HUES6 (cell line): Measurements from ENCODE around the gene ASCC3.

Experiments
- H3K27ac ChIP-seq: 2 replicates; pipeline ENCODE4 v1.7.0; 2013; ENCODE audit warnings: low read depth, mild to moderate bottlenecking, low read length, inconsistent platforms
- H3K27me3 ChIP-seq: 2 replicates; pipeline ENCODE4 v1.6.1; 2013; ENCODE audit warnings: low read length; ENCODE audit not compliant: control insufficient read depth, insufficient read depth
- H3K36me3 ChIP-seq: 2 replicates; pipeline ENCODE4 v1.6.1; 2013; ENCODE audit warnings: low read length; ENCODE audit not compliant: control insufficient read depth, insufficient read depth
- H3K4me1 ChIP-seq: 2 replicates; pipeline ENCODE4 v1.6.1; 2013; ENCODE audit warnings: low read length; ENCODE audit not compliant: control insufficient read depth, insufficient read depth
- H3K4me3 ChIP-seq: 2 replicates; pipeline ENCODE4 v1.5.1; 2013; ENCODE audit warnings: low read depth, low read length
- H3K9ac ChIP-seq: one replicate; pipeline ENCODE4 v1.6.1; 2013; ENCODE audit warnings: mild to moderate bottlenecking, low read length
- H3K9me3 ChIP-seq: 2 replicates; pipeline ENCODE4 v1.6.1; 2013; ENCODE audit warnings: low read depth, low read length; ENCODE audit not compliant: control insufficient read depth, insufficient read depth

Gene ASCC3

DNA sequence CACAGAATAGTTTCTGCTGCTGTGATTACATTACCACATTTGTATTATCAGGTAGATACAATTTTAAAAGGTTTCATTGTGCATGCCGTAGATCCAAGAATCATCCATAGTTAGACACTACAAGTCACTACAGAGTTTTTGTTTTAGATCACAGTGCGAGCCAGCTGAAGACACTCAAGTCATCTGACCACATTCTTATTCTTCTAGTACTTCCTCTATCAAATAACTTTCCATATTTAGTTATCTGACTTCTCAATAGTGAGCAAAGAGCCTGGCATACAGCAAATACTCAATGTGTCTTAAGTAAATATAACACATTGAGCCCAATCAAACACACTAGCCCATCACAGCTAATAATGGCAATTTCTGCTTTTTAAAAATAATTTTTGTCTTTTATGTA is 195.4 kb downstream of the ASCC3 start:
- no peaks in the 10 kb centered on the region for H3K36me3 ChIP-seq
- no peaks in the 10 kb centered on the region for H3K27me3 ChIP-seq
- H3K4me3 ChIP-seq = no peak overlapping the region
- H3K4me1 ChIP-seq = no peaks in the 10 kb centered on the region
- H3K27ac ChIP-seq = no peak overlapping the region
- no peak overlapping the region for H3K9ac ChIP-seq
- H3K9me3 ChIP-seq = no peaks in the 10 kb centered on the region

DNA sequence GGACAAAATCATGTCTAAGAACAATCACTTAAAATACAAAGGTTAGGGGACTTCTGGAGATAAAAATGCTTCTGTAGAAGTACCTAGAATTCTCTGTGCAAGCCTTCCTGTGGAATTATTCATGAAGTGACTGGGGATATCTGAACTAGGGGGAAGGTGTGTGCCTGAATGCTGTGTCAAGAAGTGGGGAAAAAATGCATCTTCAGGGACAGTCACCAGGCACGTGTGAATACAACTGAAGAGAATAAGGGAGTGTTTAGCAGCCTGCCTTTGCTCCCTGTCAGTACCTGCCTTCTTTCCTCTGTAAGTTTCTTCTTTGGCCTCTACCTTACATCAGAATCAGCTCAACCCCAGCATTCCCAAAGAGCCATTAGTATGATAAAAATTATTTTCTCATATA is 201.0 kb downstream of the ASCC3 start:
- Histone ChIP-seq H3K9ac (no peak overlapping the region), H3K9me3 (no peaks in the 10 kb centered on the region), H3K36me3 (no peaks in the 10 kb centered on the region), H3K4me3 (no peak overlapping the region), H3K27me3 (no peaks in the 10 kb centered on the region), H3K4me1 (no peaks in the 10 kb centered on the region), H3K27ac (no peak overlapping the region)

DNA sequence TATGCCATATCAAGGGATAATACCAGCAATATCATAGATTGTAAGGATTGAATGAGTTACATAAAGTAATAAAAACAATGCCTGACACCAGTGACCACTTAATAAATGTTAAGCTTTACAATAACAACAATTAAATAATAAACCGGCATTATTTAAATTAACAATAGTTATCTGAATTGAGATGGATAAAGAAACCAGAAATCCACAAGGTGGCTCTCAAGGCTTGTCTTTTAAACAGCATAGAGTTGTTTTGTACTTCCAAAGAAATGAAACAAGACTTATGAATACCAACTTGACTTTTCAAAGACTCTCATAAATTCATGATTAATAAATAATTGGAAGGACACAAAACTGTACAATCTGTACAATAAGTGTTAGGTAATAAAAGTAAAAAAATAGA is 203.1 kb downstream of the ASCC3 start:
- H3K27ac ChIP-seq = no peak overlapping the region
- H3K36me3 ChIP-seq = no peaks in the 10 kb centered on the region
- no peak overlapping the region for H3K4me3 ChIP-seq
- no peaks in the 10 kb centered on the region for H3K27me3 ChIP-seq
- H3K4me1 ChIP-seq = peaks cover 5% of the 10 kb centered on the region
- H3K9ac ChIP-seq = no peak overlapping the region
- no peaks in the 10 kb centered on the region for H3K9me3 ChIP-seq

DNA sequence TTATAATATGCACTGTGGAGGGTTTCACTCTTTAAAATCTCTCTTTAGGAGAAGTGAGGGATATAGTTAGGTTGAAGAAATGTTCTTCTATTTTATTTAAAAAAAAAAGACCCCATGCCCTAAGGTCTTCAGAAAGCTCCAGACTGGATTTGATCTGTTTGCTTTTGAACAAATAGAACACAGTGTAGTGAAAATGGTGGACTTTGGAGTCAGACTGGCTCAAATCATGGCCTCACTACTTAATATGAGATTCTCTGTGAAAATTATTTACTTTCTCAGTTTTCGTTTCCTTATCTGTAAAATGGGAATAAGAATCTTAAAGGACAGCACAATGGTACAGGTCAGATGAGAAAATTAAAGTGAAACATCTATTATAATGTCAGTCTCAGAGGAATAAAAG is 203.9 kb downstream of the ASCC3 start:
- H3K27ac ChIP-seq = no peak overlapping the region
- H3K4me1 ChIP-seq = peaks cover 5% of the 10 kb centered on the region
- H3K9ac ChIP-seq = no peak overlapping the region
- H3K36me3 ChIP-seq = no peaks in the 10 kb centered on the region
- no peaks in the 10 kb centered on the region for H3K27me3 ChIP-seq
- no peaks in the 10 kb centered on the region for H3K9me3 ChIP-seq
- H3K4me3 ChIP-seq = no peak overlapping the region

DNA sequence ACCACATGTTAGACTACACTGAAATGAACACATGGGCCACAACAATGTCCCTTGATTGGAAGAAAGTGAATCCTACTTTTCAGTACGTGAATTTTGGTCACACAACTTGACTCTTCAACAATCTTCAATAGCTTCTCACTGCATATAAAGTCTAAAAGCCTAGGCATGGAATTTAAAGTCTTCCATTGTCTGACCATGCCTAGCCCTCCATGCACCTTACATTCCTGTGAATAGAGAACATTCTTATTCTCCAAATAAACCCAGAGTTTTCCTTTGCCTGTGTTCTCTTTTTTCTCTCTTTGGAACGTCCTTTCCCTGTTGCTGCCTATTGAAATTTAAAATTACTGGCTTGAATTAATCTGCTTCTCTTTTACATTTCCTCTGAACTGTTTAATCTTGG is 207.5 kb downstream of the ASCC3 start:
- H3K4me1 ChIP-seq = peaks cover 5% of the 10 kb centered on the region

DNA sequence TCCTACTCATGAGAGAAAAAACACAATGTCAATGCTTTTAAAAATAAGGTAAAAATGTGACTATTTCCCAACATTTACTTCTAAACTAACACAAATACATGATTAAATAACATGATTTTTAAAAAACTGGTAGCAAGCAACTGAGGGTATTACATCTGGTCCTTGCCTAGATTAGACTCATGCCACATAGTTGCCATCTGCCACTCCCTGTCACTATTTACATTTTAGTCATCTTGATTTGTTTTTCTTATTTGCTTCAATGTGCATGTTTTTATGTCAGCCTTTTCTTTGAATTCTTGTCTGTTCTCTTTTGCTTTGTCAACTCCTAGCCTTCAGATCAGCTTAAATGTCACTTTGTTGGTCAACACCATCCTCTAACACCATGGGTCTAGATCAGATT is 209.4 kb downstream of the ASCC3 start:
- peaks cover 6% of the 10 kb centered on the region for H3K36me3 ChIP-seq

More for the DNA sequence above, 207.5 kb downstream of the ASCC3 start:
- H3K36me3 ChIP-seq = peaks cover 6% of the 10 kb centered on the region
- H3K27me3 ChIP-seq = no peaks in the 10 kb centered on the region
- H3K9ac ChIP-seq = no peak overlapping the region
- no peaks in the 10 kb centered on the region for H3K9me3 ChIP-seq
- no peak overlapping the region for H3K4me3 ChIP-seq
- peak overlapping the region; percentile 57; the same call in 1 of the 2 replicates for H3K27ac ChIP-seq

DNA sequence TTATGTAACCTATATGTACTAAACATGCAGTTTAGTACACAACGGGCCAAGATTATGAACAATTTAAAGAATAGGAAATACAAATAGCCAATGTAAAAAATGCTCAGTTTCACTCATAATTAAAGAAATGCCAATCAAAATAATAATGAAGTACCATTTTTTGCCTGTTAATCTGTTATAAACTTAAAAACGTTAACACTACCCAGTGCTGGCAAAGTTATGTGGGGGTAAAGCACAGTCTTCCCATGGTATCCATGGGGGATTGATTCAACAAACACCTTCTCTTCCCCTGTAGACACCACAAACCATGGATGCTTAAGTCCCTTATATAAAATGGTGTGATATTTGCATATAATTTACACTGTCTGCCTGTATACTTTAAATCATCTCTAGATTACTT is 211.1 kb downstream of the ASCC3 start:
- H3K36me3 ChIP-seq = peaks cover 6% of the 10 kb centered on the region
- no peaks in the 10 kb centered on the region for H3K27me3 ChIP-seq
- H3K9me3 ChIP-seq = no peaks in the 10 kb centered on the region

More for the DNA sequence above, 209.4 kb downstream of the ASCC3 start:
- no peaks in the 10 kb centered on the region for H3K27me3 ChIP-seq
- no peaks in the 10 kb centered on the region for H3K9me3 ChIP-seq
- H3K27ac ChIP-seq = no peak overlapping the region
- peaks cover 5% of the 10 kb centered on the region for H3K4me1 ChIP-seq
- H3K9ac ChIP-seq = no peak overlapping the region
- H3K4me3 ChIP-seq = no peak overlapping the region

DNA sequence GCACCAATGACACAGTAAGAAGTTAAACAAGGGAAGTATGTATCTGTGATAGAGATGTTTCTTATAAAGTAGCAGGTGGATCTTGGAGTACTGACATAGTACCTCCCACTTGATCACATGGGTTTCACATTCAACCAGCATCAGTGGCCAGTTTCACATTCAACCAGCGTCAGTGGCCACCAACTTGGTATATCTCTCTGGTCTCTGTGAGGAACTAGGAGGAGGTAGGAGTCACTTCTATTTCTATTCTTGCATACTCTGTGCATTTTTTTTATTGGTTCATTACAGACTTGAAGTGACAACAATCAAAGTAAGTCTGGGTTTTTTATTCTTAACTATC is 216.1 kb downstream of the ASCC3 start:
- H3K4me1 ChIP-seq = peaks cover 16% of the 10 kb centered on the region
- peaks cover 4% of the 10 kb centered on the region; the same call in 1 of the 2 replicates for H3K36me3 ChIP-seq
- H3K27me3 ChIP-seq = no peaks in the 10 kb centered on the region
- no peak overlapping the region for H3K27ac ChIP-seq
- no peak overlapping the region for H3K4me3 ChIP-seq
- H3K9me3 ChIP-seq = no peaks in the 10 kb centered on the region
- no peak overlapping the region for H3K9ac ChIP-seq

More for the DNA sequence above, 211.1 kb downstream of the ASCC3 start:
- Histone ChIP-seq H3K27ac (no peak overlapping the region), H3K9ac (no peak overlapping the region), H3K4me1 (peaks cover 5% of the 10 kb centered on the region), H3K4me3 (no peak overlapping the region)

DNA sequence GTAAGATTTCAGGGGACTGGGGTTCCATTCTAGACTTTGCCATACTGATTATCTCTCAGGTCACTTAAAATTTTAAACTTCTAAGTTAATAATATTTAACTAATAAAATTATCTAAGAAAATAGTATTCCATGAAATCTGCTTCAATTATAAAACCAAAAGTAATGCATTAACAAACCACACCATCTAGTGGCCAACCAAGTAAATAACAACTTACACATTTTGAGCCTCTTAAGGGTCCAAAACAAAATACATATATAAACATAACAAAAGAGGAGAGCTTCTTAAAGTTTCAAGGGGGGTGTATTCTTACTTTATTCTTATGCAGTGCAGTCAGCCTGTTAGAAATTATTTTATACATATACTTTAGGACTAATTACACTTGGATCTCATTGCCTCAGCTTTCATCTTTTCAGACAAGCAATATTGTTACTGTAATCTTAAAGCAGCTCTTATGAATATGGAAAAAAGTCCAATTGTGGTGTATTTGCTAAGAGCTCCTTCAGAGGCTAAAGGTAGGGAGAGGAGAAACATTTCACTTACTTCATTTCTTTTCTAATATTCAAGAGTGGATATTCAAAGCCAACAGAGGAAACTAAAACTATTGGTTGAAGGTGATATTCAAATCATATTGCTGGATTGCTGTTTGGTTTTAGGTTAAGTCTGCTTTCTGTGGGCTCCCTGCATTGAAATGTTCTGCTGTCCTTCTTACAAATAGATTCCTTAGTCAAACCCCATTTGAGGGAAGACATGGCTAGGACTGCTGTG is 216.7 kb downstream of the ASCC3 start:
- H3K27me3 ChIP-seq = no peaks in the 10 kb centered on the region
- no peak overlapping the region for H3K9ac ChIP-seq
- no peak overlapping the region for H3K4me3 ChIP-seq
- H3K9me3 ChIP-seq = no peaks in the 10 kb centered on the region
- H3K27ac ChIP-seq = no peak overlapping the region
- H3K4me1 ChIP-seq = peaks cover 16% of the 10 kb centered on the region
- peaks cover 4% of the 10 kb centered on the region; the same call in 1 of the 2 replicates for H3K36me3 ChIP-seq

DNA sequence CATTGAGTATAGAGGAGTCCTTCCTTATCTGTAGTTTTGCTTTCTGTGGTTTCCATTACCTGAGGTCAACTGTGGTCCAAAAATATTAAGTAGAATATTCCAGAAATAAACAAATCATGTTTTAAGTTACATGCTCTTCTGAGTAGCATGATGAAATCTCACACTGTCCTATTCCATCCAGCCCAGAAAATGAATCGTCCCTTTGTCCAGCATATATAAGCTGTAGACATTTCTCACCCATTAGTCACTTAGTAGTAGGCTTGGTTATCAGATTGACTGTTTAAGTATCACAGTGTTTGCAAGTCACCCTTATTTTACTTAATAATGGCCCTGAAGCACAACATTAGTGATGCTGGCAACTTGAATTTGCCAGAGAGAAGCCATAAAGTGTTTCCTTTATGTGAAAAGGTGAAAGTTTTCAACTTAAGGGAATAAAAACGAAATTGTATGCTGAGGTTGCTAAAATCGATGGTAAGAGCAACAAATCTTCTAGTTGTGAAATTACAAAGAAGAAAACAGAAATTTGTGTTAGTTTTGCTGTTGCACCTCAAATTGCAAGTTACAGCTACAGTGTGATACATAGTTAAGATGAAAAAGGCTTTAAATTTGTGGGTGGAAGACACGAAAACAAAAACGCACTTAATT is 217.8 kb downstream of the ASCC3 start:
- Histone ChIP-seq H3K27ac (peak overlapping the region; percentile 55; the same call in 1 of the 2 replicates), H3K27me3 (no peaks in the 10 kb centered on the region), H3K9ac (no peak overlapping the region)

DNA sequence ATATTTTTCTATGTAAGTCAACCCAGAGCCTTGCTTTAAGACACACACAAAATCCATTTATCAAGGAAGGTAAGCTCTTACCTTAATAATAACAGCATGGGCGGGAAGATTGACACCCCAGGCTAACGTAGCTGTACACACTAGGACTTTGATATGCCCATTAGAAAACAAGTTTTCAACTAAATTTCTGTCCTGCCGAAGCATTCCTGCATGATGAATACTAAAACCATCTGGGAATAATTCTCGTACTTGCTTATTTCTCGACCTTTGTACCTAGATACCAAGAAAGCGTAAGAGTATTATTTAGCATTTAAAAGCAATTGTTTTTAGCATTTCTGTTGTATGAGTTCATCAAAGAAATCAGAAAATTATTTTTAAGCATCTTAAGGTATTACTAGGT is 218.9 kb downstream of the ASCC3 start:
- 0 out of 2 replicates have a peak overlapping the region, but pooled peaks have one; percentile 20 for H3K27ac ChIP-seq
- H3K4me3 ChIP-seq = no peak overlapping the region
- H3K9ac ChIP-seq = no peak overlapping the region
- peaks cover 25% of the 10 kb centered on the region for H3K4me1 ChIP-seq
- peaks cover 4% of the 10 kb centered on the region; the same call in 1 of the 2 replicates for H3K36me3 ChIP-seq
- no peaks in the 10 kb centered on the region for H3K9me3 ChIP-seq
- H3K27me3 ChIP-seq = no peaks in the 10 kb centered on the region

More for the DNA sequence above, 217.8 kb downstream of the ASCC3 start:
- Histone ChIP-seq H3K4me3 (no peak overlapping the region), H3K4me1 (peaks cover 25% of the 10 kb centered on the region), H3K36me3 (peaks cover 4% of the 10 kb centered on the region; the same call in 1 of the 2 replicates), H3K9me3 (no peaks in the 10 kb centered on the region)
